Trophoblast cell (in vitro differentiated cells and primary cell): Measurements from ENCODE around the gene APPL2.

Source experiments
- DNase-seq, 2 donors: peaks; one replicate each; pipeline ENCODE4 v3.0.0-alpha.2; 2016
- H2AFZ ChIP-seq: 2 replicates; pipeline ENCODE4 v1.6.1; 2013; ENCODE audit warnings: low read length, moderate library complexity, mild to moderate bottlenecking; ENCODE audit not compliant: insufficient read depth, poor library complexity
- H2AK5ac ChIP-seq: 2 replicates; pipeline ENCODE4 v1.6.1; 2013; ENCODE audit warnings: mild to moderate bottlenecking, low read length
- H2BK120ac ChIP-seq: 2 replicates; pipeline ENCODE4 v1.6.1; 2013; ENCODE audit warnings: low read length, mild to moderate bottlenecking, moderate library complexity; ENCODE audit not compliant: insufficient read depth, poor library complexity
- H2BK12ac ChIP-seq: 2 replicates; pipeline ENCODE4 v1.6.1; 2013; ENCODE audit warnings: mild to moderate bottlenecking, low read length, moderate library complexity
- H2BK5ac ChIP-seq: 2 replicates; pipeline ENCODE4 v1.6.1; 2013; ENCODE audit warnings: low read length, low read depth, moderate library complexity, mild to moderate bottlenecking; ENCODE audit not compliant: poor library complexity
- H3K14ac ChIP-seq: 2 replicates; pipeline ENCODE4 v1.6.1; 2013; ENCODE audit warnings: mild to moderate bottlenecking, low read length
- H3K18ac ChIP-seq: 2 replicates; pipeline ENCODE4 v1.6.1; 2013; ENCODE audit warnings: mild to moderate bottlenecking, low read length
- H3K23ac ChIP-seq: 2 replicates; pipeline ENCODE4 v1.6.1; 2013; ENCODE audit warnings: low read length
- H3K27ac ChIP-seq: 2 replicates; pipeline ENCODE4 v1.5.1; 2013; ENCODE audit warnings: low read depth, mild to moderate bottlenecking, inconsistent platforms, low read length, moderate library complexity
- H3K27me3 ChIP-seq: 2 replicates; pipeline ENCODE4 v1.6.1; 2013; ENCODE audit warnings: inconsistent platforms, mild to moderate bottlenecking, low read length, moderate library complexity; ENCODE audit not compliant: insufficient read depth
- H3K36me3 ChIP-seq, 2 experiments: 1 replicate in 1 of 2; 2 replicates in 1 of 2; pipeline ENCODE4 v1.6.1; 2013; ENCODE audit warnings: low read length in 2 of 2, mild to moderate bottlenecking in 2 of 2, moderate library complexity in 1 of 2; ENCODE audit not compliant: insufficient read depth in 2 of 2, control insufficient read depth in 1 of 2
- H3K4ac ChIP-seq: 2 replicates; pipeline ENCODE4 v1.6.1; 2013; ENCODE audit warnings: low read depth, mild to moderate bottlenecking, low read length, moderate library complexity
- H3K4me1 ChIP-seq, 2 experiments: 1 replicate in 1 of 2; 2 replicates in 1 of 2; pipeline ENCODE4 v1.6.1; 2013; ENCODE audit warnings: low read length in 2 of 2, mild to moderate bottlenecking in 2 of 2, moderate library complexity in 1 of 2; ENCODE audit not compliant: insufficient read depth in 2 of 2, control insufficient read depth in 1 of 2
- H3K4me2 ChIP-seq: 2 replicates; pipeline ENCODE4 v1.6.1; 2013; ENCODE audit warnings: inconsistent platforms, mild to moderate bottlenecking, low read length, moderate library complexity
- H3K4me3 ChIP-seq: 2 replicates; pipeline ENCODE4 v1.5.1; 2013; ENCODE audit warnings: mild to moderate bottlenecking, low read depth, low read length, inconsistent platforms
- H3K79me1 ChIP-seq: one replicate; pipeline ENCODE4 v1.6.1; 2013; ENCODE audit warnings: low read length
- H3K79me2 ChIP-seq: 2 replicates; pipeline ENCODE4 v1.6.1; 2013; ENCODE audit warnings: low read length, mild to moderate bottlenecking; ENCODE audit not compliant: control insufficient read depth, insufficient read depth, poor library complexity
- H3K9ac ChIP-seq: 2 replicates; pipeline ENCODE4 v1.6.1; 2013; ENCODE audit warnings: mild to moderate bottlenecking, low read length
- H3K9me3 ChIP-seq: 2 replicates; pipeline ENCODE4 v1.6.1; 2013; ENCODE audit warnings: low read depth, mild to moderate bottlenecking, control low read depth, inconsistent platforms, low read length; ENCODE audit not compliant: insufficient read depth
- H4K12ac ChIP-seq: 2 replicates; pipeline ENCODE4 v1.6.1; 2013; ENCODE audit warnings: low read depth, mild to moderate bottlenecking, low read length, moderate library complexity
- H4K8ac ChIP-seq: 2 replicates; pipeline ENCODE4 v1.6.1; 2013; ENCODE audit warnings: low read depth, mild to moderate bottlenecking, low read length, moderate library complexity
- H4K91ac ChIP-seq: one replicate; pipeline ENCODE4 v1.6.1; 2013; ENCODE audit warnings: low read depth, mild to moderate bottlenecking, low read length, moderate library complexity
- WGBS: extraction: QIAGEN DNeasy Blood & Tissue Kit; methylation state at CpG from one replicate; pipeline ENCODE4 v1.1.7; 2013; ENCODE audit warnings: missing lambda C conversion rate; ENCODE audit not compliant: insufficient read length, insufficient coverage; ENCODE audit errors: extremely low coverage; 5-methylcytosine and 5-hydroxymethylcytosine counted together

The APPL2 gene

DNA sequence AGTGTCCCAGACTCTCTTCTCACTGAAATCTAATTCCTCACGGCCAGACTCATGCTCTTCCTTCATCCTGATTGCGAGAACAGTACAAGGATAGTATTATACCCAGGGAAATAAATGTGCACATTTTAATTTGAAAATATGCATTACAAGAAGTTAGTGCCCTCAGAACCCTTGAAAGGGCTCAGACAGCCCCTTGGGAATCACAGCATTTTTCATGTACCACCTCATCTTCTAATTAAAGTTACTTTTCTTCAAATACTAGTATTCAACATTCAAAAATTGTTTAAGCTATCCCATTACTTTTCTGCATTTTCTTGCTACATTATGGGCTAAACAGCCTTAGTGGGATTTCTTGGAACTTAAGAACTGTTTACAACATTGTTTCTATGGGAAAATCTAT lies 1.7 kb upstream of the APPL2 start:
- H2AK5ac ChIP-seq, result no peak overlapping the region
- DNase-seq, result no peak
- H3K27me3 ChIP-seq, result no peaks in the 10 kb centered on the region
- H2BK12ac ChIP-seq, result no peak overlapping the region
- H3K4me2 ChIP-seq, result no peak overlapping the region
- no peaks in the 10 kb centered on the region for H3K36me3 ChIP-seq
- no peak overlapping the region for H3K27ac ChIP-seq
- no peak overlapping the region for H2BK120ac ChIP-seq
- H3K18ac ChIP-seq, result no peak overlapping the region
- no peak overlapping the region for H3K4me3 ChIP-seq
- H3K4ac ChIP-seq, result no peak overlapping the region
- no CpG with 5 or more reads among the region's 2 CpGs for WGBS
- H4K8ac ChIP-seq, result no peak overlapping the region
- no peak overlapping the region for H2BK5ac ChIP-seq
- H4K12ac ChIP-seq, result no peak overlapping the region
- no peak overlapping the region for H3K9ac ChIP-seq
- no peak overlapping the region for H4K91ac ChIP-seq
- no peaks in the 10 kb centered on the region for H3K9me3 ChIP-seq
- H3K79me1 ChIP-seq, result peaks cover 7% of the 10 kb centered on the region
- H3K4me1 ChIP-seq, result no peaks in the 10 kb centered on the region
- H3K14ac ChIP-seq, result no peak overlapping the region
- H3K79me2 ChIP-seq, result peaks cover 2% of the 10 kb centered on the region
- no peak overlapping the region for H3K23ac ChIP-seq
- no peak overlapping the region for H2AFZ ChIP-seq

DNA sequence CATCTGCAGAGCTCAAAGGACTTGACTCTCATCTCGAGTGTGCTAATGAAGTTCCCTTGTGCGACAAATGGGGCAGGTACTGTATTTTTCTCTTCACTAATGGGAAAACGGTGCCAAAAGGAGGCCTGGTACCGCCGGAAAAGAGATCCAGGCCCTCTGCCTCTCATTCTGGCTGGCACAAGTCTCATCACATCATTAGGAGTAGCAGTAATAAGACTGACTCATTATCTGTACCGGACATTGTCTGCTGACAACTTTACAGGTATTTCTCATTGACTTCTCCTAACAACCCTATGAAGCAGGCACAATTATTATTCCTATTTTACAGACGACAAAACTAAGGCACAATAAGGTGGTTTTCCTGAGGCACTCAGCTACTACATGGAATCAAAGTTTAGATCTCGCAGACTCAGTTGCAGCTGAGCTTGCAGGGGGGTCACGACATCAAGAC lies 668 bp downstream of the APPL2 start:
- H3K18ac ChIP-seq, result no peak overlapping the region

DNA sequence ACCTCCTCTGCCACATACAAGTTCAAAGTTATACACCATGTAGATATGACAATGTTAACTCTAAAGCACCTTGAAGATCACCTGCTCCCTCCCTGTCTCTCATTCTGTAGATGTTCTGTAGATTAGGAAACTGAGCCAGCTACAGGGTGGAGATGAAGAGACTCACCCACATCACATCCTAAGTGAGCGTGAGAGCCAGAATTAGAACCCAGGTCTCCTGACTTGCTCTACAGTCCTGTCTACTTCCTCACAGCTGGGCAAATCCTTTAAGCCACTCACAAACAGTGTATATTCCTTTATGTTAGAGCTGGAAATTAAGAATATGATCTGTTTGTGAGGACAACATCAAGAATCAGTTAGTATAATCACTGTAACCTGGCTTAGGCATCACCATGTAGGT lies 1.8 kb downstream of the APPL2 start:
- Histone ChIP-seq H3K14ac (no peak overlapping the region), H4K8ac (no peak overlapping the region), H3K4me1 (no peaks in the 10 kb centered on the region), H2AFZ (no peak overlapping the region), H3K79me2 (peaks cover 2% of the 10 kb centered on the region), H2BK5ac (no peak overlapping the region), H3K36me3 (no peaks in the 10 kb centered on the region), H3K4ac (no peak overlapping the region), H3K79me1 (peaks cover 7% of the 10 kb centered on the region), H3K18ac (no peak overlapping the region), H4K91ac (no peak overlapping the region), H2BK12ac (no peak overlapping the region), H2AK5ac (no peak overlapping the region), H3K4me3 (no peak overlapping the region), H4K12ac (no peak overlapping the region), H3K27ac (no peak overlapping the region), H3K9me3 (no peaks in the 10 kb centered on the region), H3K23ac (no peak overlapping the region), H3K4me2 (no peak overlapping the region), H2BK120ac (no peak overlapping the region), H3K27me3 (no peaks in the 10 kb centered on the region), H3K9ac (no peak overlapping the region)
- DNase-seq, result no peak
- no CpG with 5 or more reads among the region's 1 CpG for WGBS

More for the DNA sequence above, 668 bp downstream of the APPL2 start:
- Histone ChIP-seq H3K27ac (peak overlapping the region; percentile 96), H3K4me3 (peak overlapping the region; percentile 99), H3K9me3 (no peaks in the 10 kb centered on the region), H4K12ac (no peak overlapping the region), H3K36me3 (no peaks in the 10 kb centered on the region), H2BK5ac (peak overlapping the region; percentile 91), H4K8ac (peak overlapping the region; percentile 98), H3K23ac (no peak overlapping the region), H3K79me1 (peaks cover 7% of the 10 kb centered on the region), H3K14ac (peak overlapping the region; percentile 92), H3K4me2 (peak overlapping the region; percentile 85), H3K4me1 (no peaks in the 10 kb centered on the region), H2AK5ac (no peak overlapping the region), H3K9ac (peak overlapping the region; percentile 99), H3K27me3 (no peaks in the 10 kb centered on the region), H3K4ac (no peak overlapping the region), H3K79me2 (peaks cover 2% of the 10 kb centered on the region), H2AFZ (peak overlapping the region; percentile 82), H2BK12ac (no peak overlapping the region), H2BK120ac (no peak overlapping the region), H4K91ac (peak overlapping the region; percentile 85)
- no peak for DNase-seq
- no CpG with 5 or more reads among the region's 9 CpGs for WGBS

DNA sequence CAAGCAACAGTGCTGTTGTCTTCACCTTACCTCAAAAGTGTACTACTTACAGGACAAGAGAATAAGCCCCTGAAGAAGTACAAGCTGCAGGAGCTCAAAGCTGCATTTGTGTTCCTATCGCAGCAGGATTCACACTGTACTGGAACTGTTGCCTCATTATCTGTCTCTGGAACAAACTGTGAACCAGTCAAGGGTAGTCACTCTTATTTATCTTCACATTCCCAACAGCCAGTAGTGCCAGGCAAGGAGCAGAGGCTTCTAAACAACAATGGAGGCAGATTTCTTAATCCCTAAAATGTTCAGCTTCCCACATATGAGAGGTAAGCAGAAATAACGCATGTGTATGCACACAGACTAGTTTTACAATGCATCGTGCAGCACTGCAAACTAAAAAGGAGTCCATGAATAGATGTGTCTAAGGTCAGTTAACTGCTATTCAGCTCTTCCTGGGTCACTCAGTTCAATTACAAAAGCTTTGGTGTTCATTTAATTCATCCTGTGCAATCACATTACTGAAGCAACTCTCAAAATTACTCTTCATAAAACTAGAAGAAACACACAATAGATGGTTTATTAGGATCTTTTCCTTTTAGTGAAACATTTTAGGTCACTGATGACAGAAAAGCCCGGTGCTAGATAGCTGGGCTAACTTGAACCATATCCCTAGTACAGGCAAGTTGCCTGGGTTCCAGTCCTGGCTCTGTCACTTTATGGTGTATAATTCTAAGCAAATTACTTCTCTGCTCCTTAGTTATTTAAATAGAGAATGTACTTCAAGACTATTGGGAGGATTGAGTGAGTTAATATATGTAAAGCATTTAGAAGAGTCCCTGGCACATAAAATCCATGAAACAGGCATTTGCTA lies 2.7 kb downstream of the APPL2 start:
- Histone ChIP-seq H3K79me2 (peaks cover 2% of the 10 kb centered on the region), H2BK5ac (no peak overlapping the region), H3K27me3 (no peaks in the 10 kb centered on the region), H3K18ac (no peak overlapping the region), H3K36me3 (peaks cover 2 to 4% of the 10 kb centered on the region in 2 experiments), H4K8ac (no peak overlapping the region), H3K27ac (no peak overlapping the region), H3K4me1 (no peaks in the 10 kb centered on the region), H3K9me3 (no peaks in the 10 kb centered on the region), H4K12ac (no peak overlapping the region), H3K14ac (no peak overlapping the region), H3K4ac (no peak overlapping the region), H3K9ac (no peak overlapping the region), H2AK5ac (no peak overlapping the region), H4K91ac (no peak overlapping the region), H3K79me1 (peaks cover 7% of the 10 kb centered on the region), H2BK12ac (no peak overlapping the region), H3K4me2 (no peak overlapping the region), H2BK120ac (no peak overlapping the region), H2AFZ (no peak overlapping the region), H3K23ac (no peak overlapping the region), H3K4me3 (no peak overlapping the region)
- no CpG with 5 or more reads among the region's 4 CpGs for WGBS
- DNase-seq, result no peak
